OCI-LY1 (cell line): Measurements from ENCODE around the gene PGLYRP1.

Experiments used
- H2AFZ ChIP-seq: fragments of 200-600 bp; sonication (generic), shearing (Covaris generic); 2 replicates; pipeline ENCODE4 v1.6.0; 2014; ENCODE audit warnings: antibody characterized with exemption, mild to moderate bottlenecking, low read length
- H3F3A ChIP-seq: fragments of 200-600 bp; sonication (generic), shearing (Covaris generic); 2 replicates; pipeline ENCODE4 v1.6.0; 2014; ENCODE audit warnings: mild to moderate bottlenecking, antibody characterized with exemption, low read length, moderate library complexity; ENCODE audit not compliant: insufficient read depth
- H3K27ac ChIP-seq: fragments of 200-600 bp; sonication (generic); 2 replicates; pipeline ENCODE4 v1.5.1; 2014; ENCODE audit warnings: low read length, mixed run types, mild to moderate bottlenecking, low read depth; ENCODE audit not compliant: poor library complexity, severe bottlenecking
- H3K27me3 ChIP-seq: fragments of 200-600 bp; sonication (generic); 2 replicates; pipeline ENCODE4 v1.6.0; 2014; ENCODE audit warnings: antibody characterized with exemption, mild to moderate bottlenecking, low read length, moderate library complexity; ENCODE audit not compliant: insufficient read depth
- H3K36me3 ChIP-seq: fragments of 200-600 bp; sonication (generic); 2 replicates; pipeline ENCODE4 v1.6.1; 2014; ENCODE audit warnings: mild to moderate bottlenecking, antibody characterized with exemption, low read length, moderate library complexity, mixed read lengths; ENCODE audit not compliant: insufficient read depth
- H3K4me1 ChIP-seq: fragments of 200-600 bp; sonication (generic); 2 replicates; pipeline ENCODE4 v1.5.1; 2014; ENCODE audit warnings: mild to moderate bottlenecking, low read length, moderate library complexity; ENCODE audit not compliant: insufficient read depth, severe bottlenecking
- H3K4me2 ChIP-seq: fragments of 200-600 bp; sonication (generic), shearing (Covaris generic); 2 replicates; pipeline ENCODE4 v1.6.1; 2014; ENCODE audit warnings: low read length
- H3K4me3 ChIP-seq: fragments of 200-600 bp; sonication (generic); 2 replicates; pipeline ENCODE4 v1.5.1; 2014; ENCODE audit warnings: low read length, low read depth, mild to moderate bottlenecking, mixed read lengths; ENCODE audit not compliant: poor library complexity, severe bottlenecking
- H3K79me2 ChIP-seq: fragments of 200-600 bp; shearing (Covaris generic); 2 replicates; pipeline ENCODE4 v1.6.1; 2016; ENCODE audit warnings: mixed run types, low read length, mixed read lengths; ENCODE audit not compliant: insufficient read depth
- H3K9ac ChIP-seq: fragments of 200-600 bp; sonication (generic), shearing (Covaris generic); 2 replicates; pipeline ENCODE4 v1.6.1; 2014; ENCODE audit warnings: mild to moderate bottlenecking, low read length, mixed read lengths
- H3K9me2 ChIP-seq: fragments of 200-600 bp; sonication (generic), shearing (Covaris generic); 2 replicates; pipeline ENCODE4 v1.6.1; 2014; ENCODE audit warnings: low read depth, mild to moderate bottlenecking, low read length, mixed read lengths
- H3K9me3 ChIP-seq: fragments of 200-600 bp; shearing (Covaris generic); 2 replicates; pipeline ENCODE4 v1.6.1; 2014; ENCODE audit warnings: low read length, mixed read lengths
- H4K20me1 ChIP-seq: fragments of 200-600 bp; sonication (generic), shearing (Covaris generic); 2 replicates; pipeline ENCODE4 v1.6.0; 2016; ENCODE audit warnings: mild to moderate bottlenecking, low read length; ENCODE audit not compliant: insufficient read depth
- EZH2 ChIP-seq: fragments of 200-600 bp; sonication (generic), shearing (Covaris generic); IDR thresholded peaks from 2 replicates; pipeline ENCODE4 v1.8.0; 2017; ENCODE audit warnings: borderline replicate concordance, mixed run types, mild to moderate bottlenecking, antibody characterized with exemption, low read length, moderate library complexity, mixed read lengths
- TF ChIP-seq, protein P1 (sequence below): fragments of 200-600 bp; sonication (generic), shearing (Covaris generic); IDR thresholded peaks from 2 replicates; pipeline ENCODE4 v1.5.1; 2017; ENCODE audit warnings: mild to moderate bottlenecking, antibody characterized with exemption, low read length, moderate library complexity, mixed read lengths

Gene PGLYRP1

DNA sequence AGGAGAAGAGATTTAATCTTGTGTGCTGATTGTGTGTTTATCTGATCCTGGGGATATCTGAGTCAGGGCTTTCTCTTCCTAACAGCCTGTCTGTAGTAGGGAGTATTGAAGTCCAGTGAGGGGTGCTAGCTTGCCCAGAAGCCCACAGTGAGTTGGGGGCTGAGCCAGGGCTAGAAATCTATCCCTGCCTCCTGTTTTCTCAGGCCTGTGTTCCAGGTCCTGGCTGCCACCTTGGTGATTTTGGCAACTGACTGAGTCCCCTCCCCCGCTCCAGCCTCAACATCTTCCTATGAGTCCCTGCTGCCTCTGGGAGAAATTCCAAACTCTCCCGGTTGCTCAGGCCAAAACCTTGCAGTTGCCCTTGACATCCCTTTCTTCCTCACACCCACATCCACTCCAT is 41.5 kb downstream of the PGLYRP1 start:
- no peak overlapping the region for H2AFZ ChIP-seq

DNA sequence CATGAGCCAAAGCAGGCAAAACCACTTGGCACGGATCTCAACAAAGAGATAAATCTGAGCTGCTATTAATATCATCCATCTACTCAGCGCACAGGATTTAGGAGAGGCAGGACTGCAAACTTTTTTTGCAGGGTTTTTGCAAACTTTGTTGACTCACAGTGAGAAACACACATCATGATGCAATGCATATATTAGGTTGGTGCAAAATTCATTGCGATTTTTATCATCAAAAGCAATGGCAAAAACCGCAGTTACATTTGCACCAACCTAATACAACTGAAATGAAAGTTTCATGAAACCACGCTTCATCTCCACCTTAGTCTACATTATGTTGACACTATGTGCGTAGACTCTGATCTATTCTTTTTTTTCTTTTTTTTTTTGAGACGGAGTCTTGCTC is 44.7 kb downstream of the PGLYRP1 start:
- TF ChIP-seq, protein P1, sequence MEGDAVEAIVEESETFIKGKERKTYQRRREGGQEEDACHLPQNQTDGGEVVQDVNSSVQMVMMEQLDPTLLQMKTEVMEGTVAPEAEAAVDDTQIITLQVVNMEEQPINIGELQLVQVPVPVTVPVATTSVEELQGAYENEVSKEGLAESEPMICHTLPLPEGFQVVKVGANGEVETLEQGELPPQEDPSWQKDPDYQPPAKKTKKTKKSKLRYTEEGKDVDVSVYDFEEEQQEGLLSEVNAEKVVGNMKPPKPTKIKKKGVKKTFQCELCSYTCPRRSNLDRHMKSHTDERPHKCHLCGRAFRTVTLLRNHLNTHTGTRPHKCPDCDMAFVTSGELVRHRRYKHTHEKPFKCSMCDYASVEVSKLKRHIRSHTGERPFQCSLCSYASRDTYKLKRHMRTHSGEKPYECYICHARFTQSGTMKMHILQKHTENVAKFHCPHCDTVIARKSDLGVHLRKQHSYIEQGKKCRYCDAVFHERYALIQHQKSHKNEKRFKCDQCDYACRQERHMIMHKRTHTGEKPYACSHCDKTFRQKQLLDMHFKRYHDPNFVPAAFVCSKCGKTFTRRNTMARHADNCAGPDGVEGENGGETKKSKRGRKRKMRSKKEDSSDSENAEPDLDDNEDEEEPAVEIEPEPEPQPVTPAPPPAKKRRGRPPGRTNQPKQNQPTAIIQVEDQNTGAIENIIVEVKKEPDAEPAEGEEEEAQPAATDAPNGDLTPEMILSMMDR = no peak
- TF ChIP-seq EZH2 = no peak
- Histone ChIP-seq H3K4me1 (no peaks in the 10 kb centered on the region), H3F3A (no peaks in the 10 kb centered on the region), H2AFZ (no peak overlapping the region), H3K79me2 (no peaks in the 10 kb centered on the region), H3K4me3 (no peak overlapping the region), H3K9me2 (no peaks in the 10 kb centered on the region), H3K27ac (no peak overlapping the region), H3K9me3 (no peaks in the 10 kb centered on the region), H3K36me3 (no peaks in the 10 kb centered on the region), H3K27me3 (0 out of 2 replicates have a peak, but pooled peaks cover 11% of the 10 kb centered on the region), H3K4me2 (no peak overlapping the region), H4K20me1 (no peaks in the 10 kb centered on the region), H3K9ac (no peak overlapping the region)

More for the DNA sequence above, 41.5 kb downstream of the PGLYRP1 start:
- Histone ChIP-seq H3K79me2 (no peaks in the 10 kb centered on the region), H4K20me1 (no peaks in the 10 kb centered on the region), H3K27me3 (0 out of 2 replicates have a peak, but pooled peaks cover 4% of the 10 kb centered on the region), H3K36me3 (no peaks in the 10 kb centered on the region), H3K4me1 (no peaks in the 10 kb centered on the region), H3K4me3 (no peak overlapping the region), H3K9ac (no peak overlapping the region), H3F3A (no peaks in the 10 kb centered on the region), H3K27ac (no peak overlapping the region), H3K9me2 (no peaks in the 10 kb centered on the region), H3K4me2 (no peak overlapping the region), H3K9me3 (no peaks in the 10 kb centered on the region)
- no peak for TF ChIP-seq EZH2
- TF ChIP-seq, protein P1 = no peak

- H4K20me1 ChIP-seq = no peaks in the 10 kb centered on the region
- no peak overlapping the region for H3K9ac ChIP-seq
- no peaks in the 10 kb centered on the region for H3K4me1 ChIP-seq
- no peak overlapping the region for H3K4me2 ChIP-seq
- H3K9me3 ChIP-seq = no peaks in the 10 kb centered on the region
- no peak overlapping the region for H3K27ac ChIP-seq
- no peaks in the 10 kb centered on the region for H3K9me2 ChIP-seq
- H3K36me3 ChIP-seq = no peaks in the 10 kb centered on the region
- no peaks in the 10 kb centered on the region for H3F3A ChIP-seq
- H3K4me3 ChIP-seq = no peak overlapping the region
- no peaks in the 10 kb centered on the region for H3K79me2 ChIP-seq
- 0 out of 2 replicates have a peak, but pooled peaks cover 11% of the 10 kb centered on the region for H3K27me3 ChIP-seq
- no peak overlapping the region for H2AFZ ChIP-seq
- TF ChIP-seq, protein P1 = no peak
- no peak for TF ChIP-seq EZH2
These were observed 46.7 kb downstream of the PGLYRP1 start for GRCh38 chr19:45976178-45976577.
